ENCODE measurements around the gene GUCY1A2. TPM values are rescaled to one million over a fixed set of nuclear protein-coding genes. Genes with fewer than 3 reads are reported as not detected.

The GUCY1A2 gene
- total RNA-seq, 1 experiment from 2014 or later, result 0.55 TPM

GRCh38 chr11:106998916-106999188 is 19.4 kb downstream of the GUCY1A2 start:
- Histone ChIP-seq H2BK12ac (ENCODE audit: insufficient read length, low read depth, low read length) (no peak overlapping the region), H4K8ac (replicated peaks; ENCODE audit: insufficient read length, low read depth, low read length) (no peak overlapping the region), H3K14ac (ENCODE audit: insufficient read depth, low read length) (no peak overlapping the region), H4K91ac (ENCODE audit: insufficient read length, low read depth, low read length) (no peak overlapping the region), H4K5ac (ENCODE audit: insufficient read length, low read depth, low read length) (no peak overlapping the region), H3K23me2 (ENCODE audit: insufficient read length, low read depth, low read length, poor library complexity, severe bottlenecking) (no peaks in the 10 kb centered on the region), H2AFZ (ENCODE audit: low read length) (no peak overlapping the region), H3T11ph (ENCODE audit: low read length) (no peak overlapping the region), H3K79me1 (ENCODE audit: insufficient read depth, low read depth, low read length, poor library complexity, severe bottlenecking) (no peaks in the 10 kb centered on the region), H3K9ac (ENCODE audit: extremely low read depth, insufficient read length, low read length) (no peak overlapping the region), H2BK15ac (ENCODE audit: low read depth, low read length) (no peak overlapping the region), H3K79me2 (ENCODE audit: insufficient read depth, low read length) (no peaks in the 10 kb centered on the region), H3K4ac (ENCODE audit: low read depth, low read length) (no peak overlapping the region), H2BK120ac (ENCODE audit: low read depth, low read length, poor library complexity, severe bottlenecking) (no peak overlapping the region), H3K9me3 (ENCODE audit: control insufficient read depth, low read depth, low read length) (no peaks in the 10 kb centered on the region), H3K23ac (ENCODE audit: insufficient read length, low read depth, low read length) (no peak overlapping the region), H3K27ac (ENCODE audit: insufficient read length, low read depth, low read length) (no peak overlapping the region), H3K27me3 (ENCODE audit: insufficient read depth, low read length) (no peaks in the 10 kb centered on the region), H2BK20ac (ENCODE audit: low read depth, low read length, poor library complexity, severe bottlenecking) (no peak overlapping the region), H4K20me1 (ENCODE audit: control insufficient read depth, insufficient read depth, insufficient read length) (no peaks in the 10 kb centered on the region), H3K4me1 (ENCODE audit: insufficient read depth, low read length) (no peaks in the 10 kb centered on the region), H2AK5ac (ENCODE audit: insufficient read length, low read length) (no peak overlapping the region), H3K56ac (ENCODE audit: insufficient read length, low read depth, low read length) (no peak overlapping the region), H3K4me2 (ENCODE audit: insufficient read depth, insufficient read length, low read length) (no peak overlapping the region), H2BK5ac (ENCODE audit: insufficient read length, low read length) (no peak overlapping the region), H3K18ac (ENCODE audit: insufficient read length, low read depth, low read length) (no peak overlapping the region)
- no CpG with 5 or more reads among the region's 4 CpGs for WGBS (ENCODE audit: extremely low coverage, insufficient read length, low lambda C conversion rate)
- peaks cover 3 to 4% of the 10 kb centered on the region in 2 experiments for H3K4me1 Mint-ChIP-seq
- 0 out of 7 replicates have a peak overlapping the region, but pooled peaks of 1 of the 3 experiments have one; percentile 63 for H3K27ac Mint-ChIP-seq
- H3K9me3 Mint-ChIP-seq, result no peaks in the 10 kb centered on the region
- H3K36me3 Mint-ChIP-seq (ENCODE audit: insufficient read depth in 1 of 3, low read depth in 3 of 3), result no peaks in the 10 kb centered on the region
- no peaks in the 10 kb centered on the region for H3K27me3 Mint-ChIP-seq (ENCODE audit: low read depth)
- H3K4me3 Mint-ChIP-seq, result no peak overlapping the region
- TF ChIP-seq, protein P1, sequence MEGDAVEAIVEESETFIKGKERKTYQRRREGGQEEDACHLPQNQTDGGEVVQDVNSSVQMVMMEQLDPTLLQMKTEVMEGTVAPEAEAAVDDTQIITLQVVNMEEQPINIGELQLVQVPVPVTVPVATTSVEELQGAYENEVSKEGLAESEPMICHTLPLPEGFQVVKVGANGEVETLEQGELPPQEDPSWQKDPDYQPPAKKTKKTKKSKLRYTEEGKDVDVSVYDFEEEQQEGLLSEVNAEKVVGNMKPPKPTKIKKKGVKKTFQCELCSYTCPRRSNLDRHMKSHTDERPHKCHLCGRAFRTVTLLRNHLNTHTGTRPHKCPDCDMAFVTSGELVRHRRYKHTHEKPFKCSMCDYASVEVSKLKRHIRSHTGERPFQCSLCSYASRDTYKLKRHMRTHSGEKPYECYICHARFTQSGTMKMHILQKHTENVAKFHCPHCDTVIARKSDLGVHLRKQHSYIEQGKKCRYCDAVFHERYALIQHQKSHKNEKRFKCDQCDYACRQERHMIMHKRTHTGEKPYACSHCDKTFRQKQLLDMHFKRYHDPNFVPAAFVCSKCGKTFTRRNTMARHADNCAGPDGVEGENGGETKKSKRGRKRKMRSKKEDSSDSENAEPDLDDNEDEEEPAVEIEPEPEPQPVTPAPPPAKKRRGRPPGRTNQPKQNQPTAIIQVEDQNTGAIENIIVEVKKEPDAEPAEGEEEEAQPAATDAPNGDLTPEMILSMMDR (conservative IDR thresholded peaks at IDR 0.05), result no peak
- no peak for DNase-seq

All from H9 (cell line).